HepG2 (cell line): ENCODE results near the gene TDRD1. TPM values are rescaled to one million over a fixed set of nuclear protein-coding genes. Genes with fewer than 3 reads are reported as not detected.

Source experiments
- CHCHD3 ChIP-seq: sonication (generic); formaldehyde crosslinking; IDR thresholded peaks from 2 replicates; pipeline ENCODE4 v1.8.0; 2022; ENCODE audit warnings: mild to moderate bottlenecking, missing genetic modification reagents, moderate library complexity
- PRDM10 ChIP-seq: sonication (generic); formaldehyde crosslinking; IDR thresholded peaks from 2 replicates; pipeline ENCODE4 v1.4.0; 2020; ENCODE audit warnings: low read depth, missing genetic modification reagents
- RXRA ChIP-seq: sonication (generic); formaldehyde crosslinking; IDR thresholded peaks from 2 replicates; pipeline ENCODE4 v1.5.1; 2020; ENCODE audit warnings: missing genetic modification reagents
- SMARCC2 ChIP-seq: fragments of 450-650 bp; IDR thresholded peaks from 2 replicates; pipeline ENCODE4 v1.6.1; 2017; ENCODE audit warnings: antibody characterized with exemption, mild to moderate bottlenecking
- TFE3 ChIP-seq: IDR thresholded peaks from 2 replicates; pipeline ENCODE4 v1.6.1; 2016
- ZFP37 ChIP-seq: sonication (generic); formaldehyde crosslinking; IDR thresholded peaks from 2 replicates; pipeline ENCODE4 v1.4.0; 2020; ENCODE audit warnings: missing genetic modification reagents, borderline replicate concordance
- ZNF614 ChIP-seq: IDR thresholded peaks from 2 replicates; pipeline ENCODE4 v1.6.1; 2018; ENCODE audit warnings: missing biosample characterization, missing genetic modification reagents, inconsistent platforms, borderline replicate concordance
- ZNF800 ChIP-seq: sonication (generic); formaldehyde crosslinking; IDR thresholded peaks from 2 replicates; pipeline ENCODE4 v1.4.0; 2020; ENCODE audit warnings: missing genetic modification reagents
- ZSCAN21 ChIP-seq: sonication (generic); formaldehyde crosslinking; IDR thresholded peaks from 2 replicates; pipeline ENCODE4 v1.8.0; 2022; ENCODE audit warnings: mild to moderate bottlenecking, missing genetic modification reagents, moderate library complexity, borderline replicate concordance
- polyA plus RNA-seq, 8 experiments: library from polyadenylated mRNA; depleted of rRNA in 3 of 8; stranded (reverse) in 7 of 8; unstranded in 1 of 8; fragments of >200 nt; fragmentation: Illumina TruSeq in 4 of 8; extraction: Trizol in 4 of 8; gene quantifications; 2 replicates each; pipeline versions ENCODE4 v1.2.1 to v1.2.3, GENCODE V29; 2011 to 2016; ENCODE audit warnings: low read depth in 4 of 8, missing spikeins in 1 of 8, mixed read lengths in 1 of 8; ENCODE audit not compliant: insufficient read depth in 1 of 8
- total RNA-seq, 5 experiments: library from RNA; depleted of rRNA; stranded (reverse); fragments of >200 nt; fragmentation: Illumina TruSeq; extraction: Trizol; gene quantifications; 2 replicates each; pipeline ENCODE4 v1.2.3, GENCODE V29; 2016; ENCODE audit warnings: low read depth in 1 of 5
- TF ChIP-seq, protein P1 (sequence below): fragments of 450-650 bp; IDR thresholded peaks from 2 replicates; pipeline ENCODE4 v1.6.1; 2016
- TF ChIP-seq, protein P2 (sequence below): sonication (generic); formaldehyde crosslinking; IDR thresholded peaks from 2 replicates; pipeline ENCODE4 v1.5.0; 2020; ENCODE audit warnings: mild to moderate bottlenecking, low read depth, missing genetic modification reagents, borderline replicate concordance
- TF ChIP-seq, protein P3 (sequence below): sonication (generic); formaldehyde crosslinking; IDR thresholded peaks from 2 replicates; pipeline ENCODE4 v1.4.0; 2020; ENCODE audit warnings: missing genetic modification reagents

TDRD1 gene
- total and polyA plus RNA-seq, 2 of the 13 experiments (the other 11 are each of a cell fraction or from before 2014, with no cell fraction given): not detected

DNA sequence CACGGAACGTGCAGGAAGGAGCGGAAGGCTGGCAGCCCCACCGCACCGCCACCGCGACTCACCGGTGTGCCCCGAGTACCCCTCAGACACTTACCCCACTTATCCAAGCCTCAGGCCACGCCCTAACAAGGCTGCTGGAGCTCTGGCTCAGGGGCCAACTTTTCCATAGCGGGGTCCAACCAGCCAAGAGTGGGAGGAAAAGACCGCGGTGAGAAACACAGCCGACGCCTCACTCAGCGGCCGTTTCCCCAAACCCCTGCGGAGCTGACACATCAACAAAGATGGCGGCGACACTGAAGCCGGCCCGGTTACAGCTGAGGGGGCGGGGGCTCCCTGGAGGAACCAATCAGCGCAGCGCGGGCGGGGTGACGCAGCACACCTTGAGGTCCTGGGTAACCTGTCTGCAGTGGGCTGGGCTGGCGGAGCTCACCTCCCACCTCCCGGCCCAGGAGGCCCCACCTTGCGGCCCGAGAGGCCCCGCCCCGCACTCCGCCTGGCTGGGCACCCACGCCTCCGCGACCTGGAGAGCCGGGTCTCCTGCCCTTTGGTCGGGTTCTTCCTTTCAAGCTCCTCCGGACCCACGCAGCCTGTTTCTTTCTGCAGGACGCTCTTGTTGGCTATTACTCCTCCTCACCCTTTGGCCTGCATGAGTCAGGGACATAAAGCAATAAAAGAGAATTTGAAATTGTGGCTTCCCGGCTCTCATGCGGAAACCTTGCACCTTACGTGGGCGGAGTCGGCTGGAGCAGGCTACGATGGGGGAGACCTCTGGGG, 5.0 kb upstream of the TDRD1 start, which contains the start of gene CCDC186 (continued):
- TF ChIP-seq PRDM10: 0 out of 2 replicates have a peak, but pooled peaks have one; percentile 14
- no peak for TF ChIP-seq CHCHD3 (CRISPR knock-in tag)
- no peak for TF ChIP-seq ZFP37
- TF ChIP-seq ZNF800 (CRISPR knock-in tag): no peak; the same call in none of the 2 replicates
- peak; percentile 26; the same call in 1 of the 2 replicates for TF ChIP-seq RXRA
- no peak; the same call in 1 of the 2 replicates for TF ChIP-seq TFE3 (CRISPR knock-in tag)
- TF ChIP-seq, protein P1, sequence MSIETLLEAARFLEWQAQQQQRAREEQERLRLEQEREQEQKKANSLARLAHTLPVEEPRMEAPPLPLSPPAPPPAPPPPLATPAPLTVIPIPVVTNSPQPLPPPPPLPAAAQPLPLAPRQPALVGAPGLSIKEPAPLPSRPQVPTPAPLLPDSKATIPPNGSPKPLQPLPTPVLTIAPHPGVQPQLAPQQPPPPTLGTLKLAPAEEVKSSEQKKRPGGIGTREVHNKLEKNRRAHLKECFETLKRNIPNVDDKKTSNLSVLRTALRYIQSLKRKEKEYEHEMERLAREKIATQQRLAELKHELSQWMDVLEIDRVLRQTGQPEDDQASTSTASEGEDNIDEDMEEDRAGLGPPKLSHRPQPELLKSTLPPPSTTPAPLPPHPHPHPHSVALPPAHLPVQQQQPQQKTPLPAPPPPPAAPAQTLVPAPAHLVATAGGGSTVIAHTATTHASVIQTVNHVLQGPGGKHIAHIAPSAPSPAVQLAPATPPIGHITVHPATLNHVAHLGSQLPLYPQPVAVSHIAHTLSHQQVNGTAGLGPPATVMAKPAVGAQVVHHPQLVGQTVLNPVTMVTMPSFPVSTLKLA: no peak
- TF ChIP-seq, protein P2, sequence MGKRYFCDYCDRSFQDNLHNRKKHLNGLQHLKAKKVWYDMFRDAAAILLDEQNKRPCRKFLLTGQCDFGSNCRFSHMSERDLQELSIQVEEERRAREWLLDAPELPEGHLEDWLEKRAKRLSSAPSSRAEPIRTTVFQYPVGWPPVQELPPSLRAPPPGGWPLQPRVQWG (CRISPR knock-in tag): no peak
- peak; percentile 56; the same call in 1 of the 2 replicates for TF ChIP-seq ZSCAN21 (CRISPR knock-in tag)
- no peak for TF ChIP-seq SMARCC2
- TF ChIP-seq ZNF614 (CRISPR knock-in tag): no peak
- TF ChIP-seq, protein P3, sequence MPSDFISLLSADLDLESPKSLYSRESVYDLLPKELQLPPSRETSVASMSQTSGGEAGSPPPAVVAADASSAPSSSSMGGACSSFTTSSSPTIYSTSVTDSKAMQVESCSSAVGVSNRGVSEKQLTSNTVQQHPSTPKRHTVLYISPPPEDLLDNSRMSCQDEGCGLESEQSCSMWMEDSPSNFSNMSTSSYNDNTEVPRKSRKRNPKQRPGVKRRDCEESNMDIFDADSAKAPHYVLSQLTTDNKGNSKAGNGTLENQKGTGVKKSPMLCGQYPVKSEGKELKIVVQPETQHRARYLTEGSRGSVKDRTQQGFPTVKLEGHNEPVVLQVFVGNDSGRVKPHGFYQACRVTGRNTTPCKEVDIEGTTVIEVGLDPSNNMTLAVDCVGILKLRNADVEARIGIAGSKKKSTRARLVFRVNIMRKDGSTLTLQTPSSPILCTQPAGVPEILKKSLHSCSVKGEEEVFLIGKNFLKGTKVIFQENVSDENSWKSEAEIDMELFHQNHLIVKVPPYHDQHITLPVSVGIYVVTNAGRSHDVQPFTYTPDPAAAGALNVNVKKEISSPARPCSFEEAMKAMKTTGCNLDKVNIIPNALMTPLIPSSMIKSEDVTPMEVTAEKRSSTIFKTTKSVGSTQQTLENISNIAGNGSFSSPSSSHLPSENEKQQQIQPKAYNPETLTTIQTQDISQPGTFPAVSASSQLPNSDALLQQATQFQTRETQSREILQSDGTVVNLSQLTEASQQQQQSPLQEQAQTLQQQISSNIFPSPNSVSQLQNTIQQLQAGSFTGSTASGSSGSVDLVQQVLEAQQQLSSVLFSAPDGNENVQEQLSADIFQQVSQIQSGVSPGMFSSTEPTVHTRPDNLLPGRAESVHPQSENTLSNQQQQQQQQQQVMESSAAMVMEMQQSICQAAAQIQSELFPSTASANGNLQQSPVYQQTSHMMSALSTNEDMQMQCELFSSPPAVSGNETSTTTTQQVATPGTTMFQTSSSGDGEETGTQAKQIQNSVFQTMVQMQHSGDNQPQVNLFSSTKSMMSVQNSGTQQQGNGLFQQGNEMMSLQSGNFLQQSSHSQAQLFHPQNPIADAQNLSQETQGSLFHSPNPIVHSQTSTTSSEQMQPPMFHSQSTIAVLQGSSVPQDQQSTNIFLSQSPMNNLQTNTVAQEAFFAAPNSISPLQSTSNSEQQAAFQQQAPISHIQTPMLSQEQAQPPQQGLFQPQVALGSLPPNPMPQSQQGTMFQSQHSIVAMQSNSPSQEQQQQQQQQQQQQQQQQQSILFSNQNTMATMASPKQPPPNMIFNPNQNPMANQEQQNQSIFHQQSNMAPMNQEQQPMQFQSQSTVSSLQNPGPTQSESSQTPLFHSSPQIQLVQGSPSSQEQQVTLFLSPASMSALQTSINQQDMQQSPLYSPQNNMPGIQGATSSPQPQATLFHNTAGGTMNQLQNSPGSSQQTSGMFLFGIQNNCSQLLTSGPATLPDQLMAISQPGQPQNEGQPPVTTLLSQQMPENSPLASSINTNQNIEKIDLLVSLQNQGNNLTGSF: no peak
